Neural progenitor cell (in vitro differentiated cells): ENCODE results near the gene ZDHHC14. TPM values are rescaled to one million over a fixed set of nuclear protein-coding genes. Genes with fewer than 3 reads are reported as not detected.

Source experiments
- DNase-seq: peaks from one replicate; pipeline ENCODE4 v3.0.0-alpha.2; 2016; ENCODE audit warnings: low spot score
- H2AFZ ChIP-seq: fragments of 200-600 bp; sonication (generic); replicated peaks from 2 replicates; pipeline ENCODE4 v1.6.1; 2016; ENCODE audit warnings: antibody characterized with exemption
- H3F3A ChIP-seq: fragments of 200-600 bp; sonication (generic); 2 replicates; pipeline ENCODE4 v1.6.1; 2016; ENCODE audit warnings: antibody characterized with exemption, low read depth
- H3K27ac ChIP-seq: fragments of 200-600 bp; sonication (generic); 2 replicates; pipeline ENCODE4 v1.5.1; 2016; ENCODE audit warnings: mild to moderate bottlenecking
- H3K27me3 ChIP-seq: fragments of 200-600 bp; sonication (generic); 2 replicates; pipeline ENCODE4 v1.6.1; 2016; ENCODE audit warnings: mild to moderate bottlenecking, moderate library complexity
- H3K36me3 ChIP-seq: fragments of 200-600 bp; sonication (generic); 2 replicates; pipeline ENCODE4 v1.5.1; 2016
- H3K4me1 ChIP-seq: fragments of 200-600 bp; sonication (generic); 2 replicates; pipeline ENCODE4 v1.6.1; 2016; ENCODE audit warnings: mixed run types
- H3K4me2 ChIP-seq: fragments of 200-600 bp; sonication (generic); 2 replicates; pipeline ENCODE4 v1.6.1; 2016
- H3K4me3 ChIP-seq: fragments of 200-600 bp; sonication (generic); 2 replicates; pipeline ENCODE4 v1.5.1; 2016
- H3K79me2 ChIP-seq: fragments of 200-600 bp; sonication (generic); 2 replicates; pipeline ENCODE4 v1.6.1; 2016; ENCODE audit warnings: low read depth
- H3K9ac ChIP-seq: fragments of 200-600 bp; sonication (generic); 2 replicates; pipeline ENCODE4 v1.6.1; 2016
- H3K9me3 ChIP-seq: fragments of 200-600 bp; sonication (generic); 2 replicates; pipeline ENCODE4 v1.5.1; 2016; ENCODE audit warnings: low read depth
- H4K20me1 ChIP-seq: fragments of 200-600 bp; sonication (generic); 2 replicates; pipeline ENCODE4 v1.6.1; 2016; ENCODE audit warnings: low read depth
- H3K27ac Mint-ChIP-seq: 3 replicates; pipeline ENCODE4 v1.8.0; 2021; ENCODE audit warnings: mixed read lengths
- H3K27me3 Mint-ChIP-seq: 2 replicates; pipeline ENCODE4 v1.8.0; 2022; ENCODE audit warnings: low read depth, mild to moderate bottlenecking, inconsistent platforms, moderate library complexity, mixed read lengths; ENCODE audit not compliant: insufficient read depth
- H3K36me3 Mint-ChIP-seq: 3 replicates; pipeline ENCODE4 v1.8.0; 2021; ENCODE audit warnings: mixed read lengths
- H3K4me1 Mint-ChIP-seq: 3 replicates; pipeline ENCODE4 v1.8.0; 2021; ENCODE audit warnings: mixed read lengths
- H3K4me3 Mint-ChIP-seq: 3 replicates; pipeline ENCODE4 v1.8.0; 2021; ENCODE audit warnings: mild to moderate bottlenecking, moderate library complexity, mixed read lengths
- H3K9me3 Mint-ChIP-seq: 3 replicates; pipeline ENCODE4 v1.8.0; 2020; ENCODE audit warnings: mixed read lengths
- EZH2 ChIP-seq: fragments of 200-600 bp; sonication (generic); IDR thresholded peaks from 2 replicates; pipeline ENCODE4 v1.6.1; 2017; ENCODE audit warnings: antibody characterized with exemption, mild to moderate bottlenecking, moderate library complexity
- EZH2phosphoT487 ChIP-seq: fragments of 200-600 bp; sonication (generic); IDR thresholded peaks from 2 replicates; pipeline ENCODE4 v1.6.1; 2017; ENCODE audit warnings: antibody characterized with exemption
- total RNA-seq: library from RNA; depleted of rRNA; stranded (reverse); fragments of >200 nt; gene quantifications from 2 replicates; pipeline ENCODE4 v1.2.3, GENCODE V29; 2015; ENCODE audit warnings: low replicate concordance
- TF ChIP-seq, protein P1 (sequence below): fragments of 200-600 bp; sonication (generic); IDR thresholded peaks from 2 replicates; pipeline ENCODE4 v1.5.1; 2017; ENCODE audit warnings: antibody characterized with exemption, mild to moderate bottlenecking

Gene ZDHHC14
- total RNA-seq, 1 donor from 2014 or later, result 14.5 TPM

DNA sequence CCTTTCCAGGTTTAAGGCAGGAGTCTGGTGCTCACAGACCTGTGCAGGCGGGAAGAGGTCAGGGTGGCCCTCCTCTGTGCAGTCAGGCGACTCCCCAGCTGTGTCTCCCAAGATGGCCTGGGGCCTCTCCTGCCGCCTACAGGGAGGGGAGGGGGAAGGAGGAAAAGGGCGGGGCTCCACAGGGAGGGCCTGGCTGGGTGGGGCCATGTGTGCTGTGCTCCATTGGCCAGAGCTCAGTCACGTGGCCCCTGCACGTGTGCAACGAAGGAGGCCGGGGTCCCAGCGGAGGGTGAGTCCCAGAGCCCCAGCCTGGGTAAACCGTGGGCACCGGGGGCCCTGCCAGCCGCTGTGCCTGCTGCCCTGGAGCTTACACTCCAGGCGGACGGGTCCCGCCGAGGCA is 211.6 kb downstream of the ZDHHC14 start:
- Histone ChIP-seq H3K4me3 (no peak overlapping the region), H3K4me1 (peaks cover under 1% of the 10 kb centered on the region), H3K79me2 (no peaks in the 10 kb centered on the region), H3K9me3 (no peaks in the 10 kb centered on the region), H2AFZ (no peak overlapping the region), H3K4me2 (no peak overlapping the region), H3K9ac (no peak overlapping the region), H3F3A (no peaks in the 10 kb centered on the region), H3K36me3 (no peaks in the 10 kb centered on the region), H3K27ac (no peak overlapping the region), H3K27me3 (no peaks in the 10 kb centered on the region), H4K20me1 (no peaks in the 10 kb centered on the region)
- TF ChIP-seq EZH2 (no peak), EZH2phosphoT487 (no peak)
- TF ChIP-seq, protein P1, sequence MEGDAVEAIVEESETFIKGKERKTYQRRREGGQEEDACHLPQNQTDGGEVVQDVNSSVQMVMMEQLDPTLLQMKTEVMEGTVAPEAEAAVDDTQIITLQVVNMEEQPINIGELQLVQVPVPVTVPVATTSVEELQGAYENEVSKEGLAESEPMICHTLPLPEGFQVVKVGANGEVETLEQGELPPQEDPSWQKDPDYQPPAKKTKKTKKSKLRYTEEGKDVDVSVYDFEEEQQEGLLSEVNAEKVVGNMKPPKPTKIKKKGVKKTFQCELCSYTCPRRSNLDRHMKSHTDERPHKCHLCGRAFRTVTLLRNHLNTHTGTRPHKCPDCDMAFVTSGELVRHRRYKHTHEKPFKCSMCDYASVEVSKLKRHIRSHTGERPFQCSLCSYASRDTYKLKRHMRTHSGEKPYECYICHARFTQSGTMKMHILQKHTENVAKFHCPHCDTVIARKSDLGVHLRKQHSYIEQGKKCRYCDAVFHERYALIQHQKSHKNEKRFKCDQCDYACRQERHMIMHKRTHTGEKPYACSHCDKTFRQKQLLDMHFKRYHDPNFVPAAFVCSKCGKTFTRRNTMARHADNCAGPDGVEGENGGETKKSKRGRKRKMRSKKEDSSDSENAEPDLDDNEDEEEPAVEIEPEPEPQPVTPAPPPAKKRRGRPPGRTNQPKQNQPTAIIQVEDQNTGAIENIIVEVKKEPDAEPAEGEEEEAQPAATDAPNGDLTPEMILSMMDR, result no peak
- DNase-seq, result no peak
- Mint-ChIP-seq H3K9me3 (peaks cover 18% of the 10 kb centered on the region), H3K4me3 (no peak overlapping the region), H3K36me3 (peaks cover 7% of the 10 kb centered on the region), H3K27me3 (peaks cover 3% of the 10 kb centered on the region), H3K27ac (no peak overlapping the region), H3K4me1 (peaks cover 5% of the 10 kb centered on the region)

DNA sequence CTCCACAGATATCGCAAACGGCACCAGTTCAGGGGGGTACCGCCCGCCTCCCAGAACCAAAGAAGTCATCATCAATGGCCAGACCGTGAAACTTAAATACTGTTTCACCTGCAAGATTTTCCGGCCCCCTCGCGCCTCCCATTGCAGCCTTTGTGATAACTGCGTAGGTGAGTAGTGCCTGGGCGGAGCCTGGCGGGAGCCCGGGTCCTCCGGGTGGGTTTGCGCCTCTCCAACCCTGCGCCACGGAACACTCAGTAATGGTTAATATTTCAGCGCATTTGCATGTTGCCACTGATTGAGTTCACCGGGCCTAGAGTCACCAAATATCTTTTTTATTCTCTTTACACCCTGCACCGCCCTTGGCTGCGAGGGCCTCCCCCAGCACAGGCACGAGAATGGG is 212.0 kb downstream of the ZDHHC14 start:
- Histone ChIP-seq H3F3A (no peaks in the 10 kb centered on the region), H3K4me3 (no peak overlapping the region), H4K20me1 (no peaks in the 10 kb centered on the region), H3K4me2 (no peak overlapping the region), H2AFZ (no peak overlapping the region), H3K79me2 (no peaks in the 10 kb centered on the region), H3K9me3 (no peaks in the 10 kb centered on the region), H3K27ac (no peak overlapping the region), H3K4me1 (peaks cover 5% of the 10 kb centered on the region), H3K9ac (no peak overlapping the region), H3K36me3 (no peaks in the 10 kb centered on the region), H3K27me3 (no peaks in the 10 kb centered on the region)
- H3K4me3 Mint-ChIP-seq, result no peak overlapping the region
- H3K36me3 Mint-ChIP-seq, result peaks cover 7% of the 10 kb centered on the region
- H3K27me3 Mint-ChIP-seq, result peaks cover 3% of the 10 kb centered on the region
- peaks cover 18% of the 10 kb centered on the region for H3K9me3 Mint-ChIP-seq
- TF ChIP-seq EZH2phosphoT487, result no peak
- TF ChIP-seq, protein P1, result no peak
- peaks cover 8% of the 10 kb centered on the region for H3K4me1 Mint-ChIP-seq
- no peak overlapping the region for H3K27ac Mint-ChIP-seq
- no peak for DNase-seq

DNA sequence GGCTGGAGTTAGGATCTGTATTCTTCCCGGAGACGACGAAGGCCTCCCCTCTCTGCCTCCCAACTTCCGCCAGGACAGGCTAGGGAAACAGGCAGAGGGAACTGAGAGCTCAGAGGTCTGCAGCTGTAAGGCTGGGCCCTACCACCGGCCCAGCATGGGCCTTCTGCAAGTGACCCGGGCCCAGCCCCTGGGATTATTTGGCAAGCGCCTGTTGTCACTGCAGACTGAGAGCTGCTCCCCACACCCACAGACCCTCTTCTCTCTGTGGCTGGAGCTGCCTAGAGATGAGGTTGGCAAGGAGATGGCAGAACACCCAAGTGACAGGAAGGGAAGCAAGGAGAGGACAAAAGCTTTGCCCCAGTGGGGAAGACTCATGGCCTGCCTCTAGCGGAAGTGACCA is 212.6 kb downstream of the ZDHHC14 start:
- Mint-ChIP-seq H3K4me3 (no peak overlapping the region), H3K9me3 (peaks cover 18% of the 10 kb centered on the region), H3K27ac (no peak overlapping the region), H3K4me1 (peaks cover 10% of the 10 kb centered on the region), H3K36me3 (peaks cover 7% of the 10 kb centered on the region), H3K27me3 (peaks cover 3% of the 10 kb centered on the region)
- no peak overlapping the region for H3K9ac ChIP-seq
- H3K27ac ChIP-seq, result no peak overlapping the region
- no peaks in the 10 kb centered on the region for H3K9me3 ChIP-seq
- DNase-seq, result no peak
- peaks cover 9% of the 10 kb centered on the region for H3K4me1 ChIP-seq
- H4K20me1 ChIP-seq, result no peaks in the 10 kb centered on the region
- no peak overlapping the region for H2AFZ ChIP-seq
- TF ChIP-seq EZH2 (no peak), EZH2phosphoT487 (no peak)
- TF ChIP-seq, protein P1, result no peak
- no peaks in the 10 kb centered on the region for H3F3A ChIP-seq
- no peak overlapping the region for H3K4me2 ChIP-seq
- no peaks in the 10 kb centered on the region for H3K27me3 ChIP-seq
- no peak overlapping the region for H3K4me3 ChIP-seq
- no peaks in the 10 kb centered on the region for H3K79me2 ChIP-seq
- no peaks in the 10 kb centered on the region for H3K36me3 ChIP-seq
